ENCODE data around the gene POU6F2.

GRCh38 chr7:39033885-39034624, 56.3 kb downstream of the POU6F2 start:
- TF ChIP-seq CTCF (IDR thresholded peaks at IDR 0.05): no peak
- TF ChIP-seq POLR2A (IDR thresholded peaks at IDR 0.05): no peak
- no peak for TF ChIP-seq POLR2AphosphoS5 (IDR thresholded peaks at IDR 0.05)
